Astrocyte of the cerebellum (primary cell): Measurements from ENCODE around the gene SAP30L.
A peak's percentile ranks its signal among the peaks of the same experiment; 100 is the strongest.

Experiments used
- DNase-seq: peaks from one replicate; pipeline ENCODE4 v3.0.0-alpha.2; 2011; ENCODE audit warnings: low read depth
- H3K4me3 ChIP-seq: 2 replicates; pipeline ENCODE4 v1.5.1; 2011; ENCODE audit warnings: mild to moderate bottlenecking, low read depth, low read length, moderate library complexity
- in situ Hi-C: cut with HindIII; loops from 2 replicates; pipeline ENCODE4 v1.10.0; 2017; ENCODE audit warnings: low sequenced_read_pairs
- TF ChIP-seq, protein P1 (sequence below): IDR thresholded peaks from 2 replicates; pipeline ENCODE4 v1.5.1; 2012; ENCODE audit warnings: low read length, low read depth, moderate library complexity, mild to moderate bottlenecking; ENCODE audit errors: missing control alignments

SAP30L gene

DNA sequence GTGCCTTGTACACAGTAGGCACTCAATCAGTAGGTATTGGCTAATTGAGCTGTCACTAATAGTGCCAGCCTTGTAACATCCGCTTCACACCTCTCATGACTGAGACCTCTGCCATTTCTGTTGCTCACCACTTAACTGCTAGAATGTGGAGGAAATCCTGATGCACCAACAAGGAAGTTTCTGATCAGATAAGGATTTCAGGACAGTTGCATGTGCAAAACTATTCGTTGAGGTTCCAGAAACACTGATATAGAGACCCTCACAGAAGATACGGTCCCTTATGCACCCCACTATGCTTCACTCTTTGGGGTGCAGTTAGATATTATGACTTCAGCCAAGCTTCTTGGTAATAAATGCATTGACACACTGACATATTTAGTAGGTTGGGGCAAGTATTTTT is 10.7 kb downstream of the SAP30L start:
- in situ Hi-C loops: no loop called here
- DNase-seq: no peak
- H3K4me3 ChIP-seq: no peak overlapping the region
- TF ChIP-seq, protein P1, sequence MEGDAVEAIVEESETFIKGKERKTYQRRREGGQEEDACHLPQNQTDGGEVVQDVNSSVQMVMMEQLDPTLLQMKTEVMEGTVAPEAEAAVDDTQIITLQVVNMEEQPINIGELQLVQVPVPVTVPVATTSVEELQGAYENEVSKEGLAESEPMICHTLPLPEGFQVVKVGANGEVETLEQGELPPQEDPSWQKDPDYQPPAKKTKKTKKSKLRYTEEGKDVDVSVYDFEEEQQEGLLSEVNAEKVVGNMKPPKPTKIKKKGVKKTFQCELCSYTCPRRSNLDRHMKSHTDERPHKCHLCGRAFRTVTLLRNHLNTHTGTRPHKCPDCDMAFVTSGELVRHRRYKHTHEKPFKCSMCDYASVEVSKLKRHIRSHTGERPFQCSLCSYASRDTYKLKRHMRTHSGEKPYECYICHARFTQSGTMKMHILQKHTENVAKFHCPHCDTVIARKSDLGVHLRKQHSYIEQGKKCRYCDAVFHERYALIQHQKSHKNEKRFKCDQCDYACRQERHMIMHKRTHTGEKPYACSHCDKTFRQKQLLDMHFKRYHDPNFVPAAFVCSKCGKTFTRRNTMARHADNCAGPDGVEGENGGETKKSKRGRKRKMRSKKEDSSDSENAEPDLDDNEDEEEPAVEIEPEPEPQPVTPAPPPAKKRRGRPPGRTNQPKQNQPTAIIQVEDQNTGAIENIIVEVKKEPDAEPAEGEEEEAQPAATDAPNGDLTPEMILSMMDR: no peak

GRCh38 chr5:154459015-154459414 is 13.2 kb downstream of the SAP30L start:
- no peak overlapping the region for H3K4me3 ChIP-seq
- in situ Hi-C loops: no loop called here
- DNase-seq: no peak
- TF ChIP-seq, protein P1: no peak

GRCh38 chr5:154460172-154460571 is 14.4 kb downstream of the SAP30L start:
- no peak for DNase-seq
- H3K4me3 ChIP-seq: no peak overlapping the region
- TF ChIP-seq, protein P1: no peak
- in situ Hi-C loops: no loop called here

DNA sequence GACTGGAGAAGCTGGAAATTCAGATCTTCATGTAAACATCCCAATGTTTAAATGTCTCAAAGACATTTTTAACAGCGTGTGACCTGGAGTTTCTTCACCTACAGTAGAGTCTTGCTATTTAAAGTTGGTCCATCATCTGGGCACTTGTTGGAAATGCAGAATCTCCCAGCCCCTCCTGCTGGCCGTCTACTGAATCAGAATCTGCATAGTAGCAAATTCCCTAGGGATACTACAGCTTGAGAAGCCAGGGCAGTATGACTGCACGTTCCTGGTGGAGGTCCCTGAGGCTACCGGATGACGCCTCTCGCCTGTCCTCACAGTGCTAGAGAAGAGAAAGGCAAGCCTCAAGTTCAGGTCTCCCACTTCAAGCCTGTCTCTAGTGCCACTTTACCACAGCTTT is 15.7 kb downstream of the SAP30L start:
- in situ Hi-C loops: no loop called here
- no peak for DNase-seq
- TF ChIP-seq, protein P1: peak; percentile 43
- no peak overlapping the region for H3K4me3 ChIP-seq

- TF ChIP-seq, protein P1: no peak
- in situ Hi-C loops: no loop called here
- H3K4me3 ChIP-seq: no peak overlapping the region
- DNase-seq: no peak
Measured at GRCh38 chr5:154464438-154464837, 18.6 kb downstream of the SAP30L start.

GRCh38 chr5:154465169-154465568 is 19.4 kb downstream of the SAP30L start:
- no peak overlapping the region for H3K4me3 ChIP-seq
- TF ChIP-seq, protein P1: no peak
- in situ Hi-C loops: no loop called here
- no peak for DNase-seq

GRCh38 chr5:154466147-154466546 is 20.4 kb downstream of the SAP30L start:
- TF ChIP-seq, protein P1: no peak
- DNase-seq: no peak
- in situ Hi-C loops: no loop called here
- H3K4me3 ChIP-seq: no peak overlapping the region
